ENCODE results near the gene PRKRIP1.
A peak's percentile ranks its signal among the peaks of the same experiment; 100 is the strongest.

PRKRIP1 gene

DNA sequence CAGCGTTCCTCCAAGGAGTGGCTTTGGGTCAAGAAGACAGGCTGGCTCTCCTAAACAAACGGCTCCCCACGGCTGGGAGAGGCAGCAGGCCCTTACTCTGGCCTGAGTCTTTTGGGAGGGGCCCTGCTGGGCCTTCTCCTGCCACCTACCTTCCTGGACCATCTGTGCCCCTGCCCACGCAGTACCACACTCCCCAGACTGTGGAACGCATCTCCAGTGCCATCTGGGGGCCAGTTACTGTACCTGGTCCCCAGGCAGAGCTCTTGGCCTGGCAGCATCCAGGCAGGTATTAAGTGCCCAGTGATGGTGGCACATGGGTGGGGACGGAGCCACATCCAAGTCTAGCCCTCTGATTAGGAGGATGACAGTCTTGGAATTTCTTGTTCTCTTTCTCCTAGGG lies 54.1 kb downstream of the PRKRIP1 start:
- Histone ChIP-seq H3K4me3 (ENCODE audit: low read length) (no peak overlapping the region), H3K9me3 (ENCODE audit: insufficient read depth, low read length) (no peaks in the 10 kb centered on the region), H3K27ac (ENCODE audit: low read length) (no peak overlapping the region), H2AFZ (ENCODE audit: low read depth, low read length) (no peak overlapping the region), H3K27me3 (ENCODE audit: low read depth, low read length) (no peaks in the 10 kb centered on the region), H3K4me2 (ENCODE audit: low read length) (peak overlapping the region; percentile 2; the same call in 1 of the 2 replicates), H4K20me1 (ENCODE audit: insufficient read depth, low read length) (no peaks in the 10 kb centered on the region), H3K79me2 (ENCODE audit: low read length) (no peaks in the 10 kb centered on the region), H3K4me1 (ENCODE audit: low read length) (peaks cover 22% of the 10 kb centered on the region), H3K9ac (ENCODE audit: low read length) (no peak overlapping the region), H3K36me3 (replicated peaks; ENCODE audit: low read depth, low read length) (peaks cover 23% of the 10 kb centered on the region)
- TF ChIP-seq EZH2phosphoT487 (IDR thresholded peaks at IDR 0.05; ENCODE audit: low read depth), result no peak
- TF ChIP-seq, protein P1, sequence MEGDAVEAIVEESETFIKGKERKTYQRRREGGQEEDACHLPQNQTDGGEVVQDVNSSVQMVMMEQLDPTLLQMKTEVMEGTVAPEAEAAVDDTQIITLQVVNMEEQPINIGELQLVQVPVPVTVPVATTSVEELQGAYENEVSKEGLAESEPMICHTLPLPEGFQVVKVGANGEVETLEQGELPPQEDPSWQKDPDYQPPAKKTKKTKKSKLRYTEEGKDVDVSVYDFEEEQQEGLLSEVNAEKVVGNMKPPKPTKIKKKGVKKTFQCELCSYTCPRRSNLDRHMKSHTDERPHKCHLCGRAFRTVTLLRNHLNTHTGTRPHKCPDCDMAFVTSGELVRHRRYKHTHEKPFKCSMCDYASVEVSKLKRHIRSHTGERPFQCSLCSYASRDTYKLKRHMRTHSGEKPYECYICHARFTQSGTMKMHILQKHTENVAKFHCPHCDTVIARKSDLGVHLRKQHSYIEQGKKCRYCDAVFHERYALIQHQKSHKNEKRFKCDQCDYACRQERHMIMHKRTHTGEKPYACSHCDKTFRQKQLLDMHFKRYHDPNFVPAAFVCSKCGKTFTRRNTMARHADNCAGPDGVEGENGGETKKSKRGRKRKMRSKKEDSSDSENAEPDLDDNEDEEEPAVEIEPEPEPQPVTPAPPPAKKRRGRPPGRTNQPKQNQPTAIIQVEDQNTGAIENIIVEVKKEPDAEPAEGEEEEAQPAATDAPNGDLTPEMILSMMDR (IDR thresholded peaks at IDR 0.05; ENCODE audit: low read depth, low read length), result peak; percentile 86

DNA sequence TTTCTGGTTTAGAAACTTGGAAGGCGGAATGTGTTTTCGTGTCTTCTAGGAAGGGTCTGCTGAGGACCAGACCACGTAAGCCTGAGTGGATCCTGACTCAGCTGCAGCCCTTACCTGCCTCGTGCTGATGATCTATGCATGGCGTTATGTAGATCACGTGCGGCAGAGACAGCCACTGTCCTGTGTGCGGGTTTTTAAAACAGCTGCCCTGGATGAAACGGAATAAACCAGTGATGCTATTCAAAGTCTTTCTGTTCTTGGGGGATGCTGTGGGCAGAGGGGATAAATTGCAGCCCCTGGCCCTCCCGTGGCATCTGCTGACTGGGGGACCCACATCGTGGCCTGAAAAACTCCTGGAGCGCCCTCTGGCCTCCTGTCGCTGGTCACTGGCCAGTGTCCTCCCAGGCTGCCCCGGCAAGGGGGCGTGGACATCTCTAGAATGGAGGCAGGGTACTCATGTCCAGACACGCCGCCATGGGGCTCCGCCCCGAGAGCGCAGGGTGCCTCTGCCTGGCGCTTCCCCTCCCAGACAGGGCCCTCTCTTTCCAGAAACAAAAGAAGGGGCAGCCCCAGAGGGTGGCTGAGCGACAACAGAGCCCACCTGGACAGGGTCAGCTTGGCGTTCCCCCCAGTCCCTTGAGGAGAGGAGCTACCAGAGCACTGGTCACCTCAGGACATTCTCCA lies 55.4 kb downstream of the PRKRIP1 start:
- H3K9ac ChIP-seq (ENCODE audit: low read length), result peak overlapping the region; percentile 26; the same call in 1 of the 2 replicates
- H3K79me2 ChIP-seq (ENCODE audit: low read length), result no peaks in the 10 kb centered on the region
- H3K9me3 ChIP-seq (ENCODE audit: insufficient read depth, low read length), result no peaks in the 10 kb centered on the region
- H2AFZ ChIP-seq (ENCODE audit: low read depth, low read length), result no peak overlapping the region
- peaks cover 18% of the 10 kb centered on the region for H3K36me3 ChIP-seq (replicated peaks; ENCODE audit: low read depth, low read length)
- no peaks in the 10 kb centered on the region for H4K20me1 ChIP-seq (ENCODE audit: insufficient read depth, low read length)
- peaks cover 17% of the 10 kb centered on the region for H3K4me1 ChIP-seq (ENCODE audit: low read length)
- peak overlapping the region; percentile 41 for H3K4me3 ChIP-seq (ENCODE audit: low read length)
- H3K27me3 ChIP-seq (ENCODE audit: low read depth, low read length), result no peaks in the 10 kb centered on the region
- TF ChIP-seq, protein P1 (IDR thresholded peaks at IDR 0.05; ENCODE audit: low read depth, low read length), result 0 out of 2 replicates have a peak, but pooled peaks have one; percentile 15
- TF ChIP-seq EZH2phosphoT487 (IDR thresholded peaks at IDR 0.05; ENCODE audit: low read depth), result no peak
- no peak overlapping the region for H3K27ac ChIP-seq (ENCODE audit: low read length)
- H3K4me2 ChIP-seq (ENCODE audit: low read length), result peak overlapping the region; percentile 56

DNA sequence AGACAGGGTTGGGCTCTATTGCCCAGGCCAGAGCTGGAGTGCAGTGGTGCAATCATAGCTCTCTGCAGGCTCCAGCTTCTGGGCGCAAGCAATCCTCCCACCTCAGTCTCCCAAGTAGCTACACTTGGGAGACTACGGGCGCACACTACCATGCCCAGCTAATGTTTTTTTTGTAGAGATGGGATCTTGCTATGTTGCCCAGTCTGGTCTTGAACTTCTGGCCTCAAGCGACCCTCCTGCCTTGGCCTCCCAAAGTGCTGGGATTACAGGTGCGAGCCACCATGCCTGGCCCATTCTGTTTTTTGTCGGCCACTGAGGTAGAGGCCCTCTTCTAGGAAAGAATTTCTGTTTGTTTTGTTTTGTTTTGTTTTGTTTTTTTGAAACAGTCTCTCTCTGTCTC lies 56.3 kb downstream of the PRKRIP1 start:
- H3K4me1 ChIP-seq (ENCODE audit: low read length), result peaks cover 17% of the 10 kb centered on the region
- no peak overlapping the region for H3K9ac ChIP-seq (ENCODE audit: low read length)
- H3K4me3 ChIP-seq (ENCODE audit: low read length), result no peak overlapping the region
- H2AFZ ChIP-seq (ENCODE audit: low read depth, low read length), result no peak overlapping the region
- no peaks in the 10 kb centered on the region for H3K27me3 ChIP-seq (ENCODE audit: low read depth, low read length)
- H3K27ac ChIP-seq (ENCODE audit: low read length), result no peak overlapping the region
- peaks cover 9% of the 10 kb centered on the region for H3K36me3 ChIP-seq (replicated peaks; ENCODE audit: low read depth, low read length)
- H3K4me2 ChIP-seq (ENCODE audit: low read length), result no peak overlapping the region
- no peaks in the 10 kb centered on the region for H4K20me1 ChIP-seq (ENCODE audit: insufficient read depth, low read length)
- H3K79me2 ChIP-seq (ENCODE audit: low read length), result no peaks in the 10 kb centered on the region
- no peak for TF ChIP-seq EZH2phosphoT487 (IDR thresholded peaks at IDR 0.05; ENCODE audit: low read depth)
- TF ChIP-seq, protein P1 (IDR thresholded peaks at IDR 0.05; ENCODE audit: low read depth, low read length), result no peak
- no peaks in the 10 kb centered on the region for H3K9me3 ChIP-seq (ENCODE audit: insufficient read depth, low read length)

DNA sequence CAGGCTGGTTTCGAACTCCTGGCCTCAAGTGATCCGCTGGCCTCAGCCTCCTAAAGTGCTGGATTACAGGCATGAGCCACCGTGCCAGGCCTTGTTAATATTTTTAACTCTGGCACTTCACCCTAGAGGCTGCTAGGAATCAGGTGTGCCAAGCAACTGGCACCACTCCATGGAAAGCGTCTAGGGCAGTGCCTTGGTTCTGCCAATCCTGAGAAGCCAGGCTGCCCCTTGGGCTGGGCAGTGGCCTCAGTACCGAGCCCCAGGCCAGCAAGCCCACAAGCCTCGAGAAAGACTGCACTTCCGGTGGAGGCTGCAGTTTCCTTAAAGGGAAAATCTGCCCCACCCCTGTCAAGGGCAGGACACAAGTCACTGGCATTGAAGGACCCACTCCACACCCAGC lies 57.2 kb downstream of the PRKRIP1 start:
- Histone ChIP-seq H3K9me3 (ENCODE audit: insufficient read depth, low read length) (no peaks in the 10 kb centered on the region), H3K9ac (ENCODE audit: low read length) (no peak overlapping the region), H3K4me2 (ENCODE audit: low read length) (no peak overlapping the region), H4K20me1 (ENCODE audit: insufficient read depth, low read length) (no peaks in the 10 kb centered on the region), H3K36me3 (replicated peaks; ENCODE audit: low read depth, low read length) (peaks cover 4% of the 10 kb centered on the region), H3K27me3 (ENCODE audit: low read depth, low read length) (no peaks in the 10 kb centered on the region), H3K79me2 (ENCODE audit: low read length) (no peaks in the 10 kb centered on the region), H3K4me1 (ENCODE audit: low read length) (peaks cover 17% of the 10 kb centered on the region), H3K4me3 (ENCODE audit: low read length) (no peak overlapping the region), H3K27ac (ENCODE audit: low read length) (no peak overlapping the region), H2AFZ (ENCODE audit: low read depth, low read length) (no peak overlapping the region)
- TF ChIP-seq, protein P1 (IDR thresholded peaks at IDR 0.05; ENCODE audit: low read depth, low read length), result no peak
- no peak for TF ChIP-seq EZH2phosphoT487 (IDR thresholded peaks at IDR 0.05; ENCODE audit: low read depth)
